Lower leg skin (tissue), 3 donors: Measurements from ENCODE around the gene ELAC2.

Experiments
- POLR2A ChIP-seq, 2 donors: fragments of 450-650 bp; IDR thresholded peaks; one replicate each; pipeline ENCODE4 v1.6.1; 2016 to 2017; ENCODE audit warnings: antibody characterized with exemption in 2 of 2, mild to moderate bottlenecking in 1 of 2, moderate library complexity in 1 of 2
- TF ChIP-seq, protein P1 (sequence below), 3 donors: fragments of 450-650 bp; IDR thresholded peaks; one replicate each; pipeline ENCODE4 v1.5.1; 2016; ENCODE audit warnings: antibody characterized with exemption in 3 of 3, mild to moderate bottlenecking in 3 of 3, moderate library complexity in 2 of 3

DNA sequence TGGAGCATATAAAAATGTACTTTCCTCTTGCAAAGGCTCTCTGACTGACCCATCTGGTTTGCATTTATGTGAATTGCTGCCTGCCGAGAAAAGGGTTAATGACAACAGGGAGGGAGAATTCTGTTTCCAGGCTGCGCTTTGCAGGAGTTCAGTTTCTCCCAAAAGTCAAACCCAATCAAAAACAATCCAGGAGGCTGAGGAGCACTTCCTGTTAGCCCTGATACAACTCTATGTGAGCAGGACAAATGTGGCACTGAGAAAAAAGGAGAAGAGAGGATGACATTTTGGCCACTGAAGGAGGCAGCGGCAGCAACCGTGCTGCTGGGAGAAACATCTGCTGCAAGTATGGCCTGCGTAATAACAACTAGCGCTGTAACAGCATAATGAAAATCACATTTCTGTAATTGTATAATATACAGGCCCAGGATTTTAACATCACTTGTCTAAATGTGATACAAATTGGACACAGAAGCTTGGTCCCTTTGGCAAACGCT, 26.8 kb upstream of the ELAC2 start:
- TF ChIP-seq, protein P1, sequence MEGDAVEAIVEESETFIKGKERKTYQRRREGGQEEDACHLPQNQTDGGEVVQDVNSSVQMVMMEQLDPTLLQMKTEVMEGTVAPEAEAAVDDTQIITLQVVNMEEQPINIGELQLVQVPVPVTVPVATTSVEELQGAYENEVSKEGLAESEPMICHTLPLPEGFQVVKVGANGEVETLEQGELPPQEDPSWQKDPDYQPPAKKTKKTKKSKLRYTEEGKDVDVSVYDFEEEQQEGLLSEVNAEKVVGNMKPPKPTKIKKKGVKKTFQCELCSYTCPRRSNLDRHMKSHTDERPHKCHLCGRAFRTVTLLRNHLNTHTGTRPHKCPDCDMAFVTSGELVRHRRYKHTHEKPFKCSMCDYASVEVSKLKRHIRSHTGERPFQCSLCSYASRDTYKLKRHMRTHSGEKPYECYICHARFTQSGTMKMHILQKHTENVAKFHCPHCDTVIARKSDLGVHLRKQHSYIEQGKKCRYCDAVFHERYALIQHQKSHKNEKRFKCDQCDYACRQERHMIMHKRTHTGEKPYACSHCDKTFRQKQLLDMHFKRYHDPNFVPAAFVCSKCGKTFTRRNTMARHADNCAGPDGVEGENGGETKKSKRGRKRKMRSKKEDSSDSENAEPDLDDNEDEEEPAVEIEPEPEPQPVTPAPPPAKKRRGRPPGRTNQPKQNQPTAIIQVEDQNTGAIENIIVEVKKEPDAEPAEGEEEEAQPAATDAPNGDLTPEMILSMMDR (IDR thresholded peaks at IDR 0.05): no peak
- no peak for TF ChIP-seq POLR2A (IDR thresholded peaks at IDR 0.05)
